ENCODE measurements around the gene ENTREP1.

DNA sequence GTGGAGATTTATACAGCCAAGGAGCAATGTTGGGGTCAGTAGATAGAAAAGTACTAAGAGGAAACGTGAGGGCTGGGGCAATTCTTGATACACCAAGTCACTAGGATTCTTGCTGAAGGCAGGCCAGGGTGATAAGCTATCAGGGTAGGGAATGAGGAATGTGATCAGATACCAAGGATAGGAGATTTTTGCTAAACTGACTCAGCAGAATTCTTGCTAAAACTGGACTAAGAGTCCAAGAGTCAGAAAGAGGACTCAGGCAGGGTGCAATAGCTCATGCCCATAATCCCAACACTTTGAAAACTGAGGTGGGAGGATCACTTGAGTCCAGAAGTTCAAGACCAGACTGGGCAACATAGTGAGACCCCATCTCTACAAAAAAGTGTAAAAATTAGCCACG is 71.7 kb downstream of the ENTREP1 start:
- TF ChIP-seq, protein P1, sequence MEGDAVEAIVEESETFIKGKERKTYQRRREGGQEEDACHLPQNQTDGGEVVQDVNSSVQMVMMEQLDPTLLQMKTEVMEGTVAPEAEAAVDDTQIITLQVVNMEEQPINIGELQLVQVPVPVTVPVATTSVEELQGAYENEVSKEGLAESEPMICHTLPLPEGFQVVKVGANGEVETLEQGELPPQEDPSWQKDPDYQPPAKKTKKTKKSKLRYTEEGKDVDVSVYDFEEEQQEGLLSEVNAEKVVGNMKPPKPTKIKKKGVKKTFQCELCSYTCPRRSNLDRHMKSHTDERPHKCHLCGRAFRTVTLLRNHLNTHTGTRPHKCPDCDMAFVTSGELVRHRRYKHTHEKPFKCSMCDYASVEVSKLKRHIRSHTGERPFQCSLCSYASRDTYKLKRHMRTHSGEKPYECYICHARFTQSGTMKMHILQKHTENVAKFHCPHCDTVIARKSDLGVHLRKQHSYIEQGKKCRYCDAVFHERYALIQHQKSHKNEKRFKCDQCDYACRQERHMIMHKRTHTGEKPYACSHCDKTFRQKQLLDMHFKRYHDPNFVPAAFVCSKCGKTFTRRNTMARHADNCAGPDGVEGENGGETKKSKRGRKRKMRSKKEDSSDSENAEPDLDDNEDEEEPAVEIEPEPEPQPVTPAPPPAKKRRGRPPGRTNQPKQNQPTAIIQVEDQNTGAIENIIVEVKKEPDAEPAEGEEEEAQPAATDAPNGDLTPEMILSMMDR (IDR thresholded peaks at IDR 0.05; ENCODE audit: low read length), result no peak
- TF ChIP-seq EZH2 (IDR thresholded peaks at IDR 0.05; ENCODE audit: borderline replicate concordance, low read length), result no peak
